GM12801 (cell line): ENCODE results near the gene CDC5L.

Experiments
- CTCF ChIP-seq: IDR thresholded peaks from one replicate; pipeline ENCODE4 v1.5.1; 2011; ENCODE audit warnings: control low read depth; ENCODE audit not compliant: insufficient read length; ENCODE audit errors: extremely low read depth

Gene CDC5L

GRCh38 chr6:44464527-44465310 is 77.2 kb downstream of the CDC5L start:
- no peak for TF ChIP-seq CTCF

GRCh38 chr6:44466955-44467354 is 79.4 kb downstream of the CDC5L start:
- no peak for TF ChIP-seq CTCF

GRCh38 chr6:44468835-44469234 is 81.3 kb downstream of the CDC5L start:
- no peak for TF ChIP-seq CTCF

GRCh38 chr6:44470115-44470464 is 82.6 kb downstream of the CDC5L start:
- TF ChIP-seq CTCF, result no peak

DNA sequence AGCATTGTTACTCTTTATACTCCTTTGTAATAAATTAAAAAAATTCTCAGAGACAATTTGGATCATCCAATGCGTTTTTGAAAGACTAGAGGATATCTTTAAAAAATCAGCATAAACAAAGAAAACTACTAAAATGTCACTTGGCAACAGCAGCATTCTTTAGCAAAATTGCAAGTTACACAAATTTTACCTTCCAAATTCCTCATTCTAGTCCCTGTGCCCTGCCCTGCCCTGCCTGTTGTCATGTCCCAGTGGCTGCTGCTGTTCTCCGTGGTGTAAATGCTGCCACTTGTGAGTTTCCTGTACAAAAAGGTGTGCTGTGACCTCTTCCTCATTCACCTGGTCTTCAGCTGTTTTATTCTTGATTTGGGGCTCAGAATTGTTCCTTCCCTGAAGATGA is 83.2 kb downstream of the CDC5L start:
- TF ChIP-seq CTCF, result no peak

GRCh38 chr6:44471271-44471981 is 83.9 kb downstream of the CDC5L start:
- TF ChIP-seq CTCF, result no peak

DNA sequence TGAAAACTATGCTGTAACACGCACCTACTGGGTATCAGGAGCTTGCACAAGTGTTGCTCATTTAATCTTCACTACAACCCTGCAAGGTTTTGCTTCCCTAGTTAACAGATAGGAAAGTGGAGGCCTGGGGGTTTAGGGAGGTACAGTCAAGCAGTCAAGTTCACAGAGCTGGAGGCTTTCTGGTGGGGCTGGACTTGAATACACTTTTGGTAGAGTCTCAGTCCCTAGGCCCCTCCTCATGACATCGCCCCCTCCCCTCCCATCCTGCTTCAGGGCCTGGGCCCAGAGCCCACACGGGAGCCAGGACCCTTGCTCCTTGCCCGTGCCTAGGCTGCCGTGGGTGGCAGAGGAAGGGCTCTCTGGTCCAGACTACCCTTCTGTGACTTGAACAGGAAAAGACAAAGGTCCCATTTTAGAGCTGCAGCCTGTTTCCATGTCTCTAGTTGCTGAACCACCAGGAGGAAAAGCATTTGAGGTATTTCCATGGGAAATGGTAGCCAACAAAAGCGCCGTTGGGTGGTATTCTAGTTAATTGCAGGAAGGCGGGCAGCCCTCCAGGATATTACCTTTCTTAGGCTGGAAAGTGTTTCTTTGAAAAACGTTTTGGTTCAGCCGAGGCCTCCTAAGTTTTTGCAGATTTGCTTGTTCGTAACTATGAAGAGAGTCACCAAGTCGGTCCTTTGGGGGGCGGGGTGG is 84.9 kb downstream of the CDC5L start:
- no peak for TF ChIP-seq CTCF
